CD14-positive monocyte (primary cell): Measurements from ENCODE around the gene CD46. TPM values are rescaled to one million over a fixed set of nuclear protein-coding genes. Genes with fewer than 3 reads are reported as not detected.

ENCODE experiments used
- DNase-seq, 3 donors: peaks; one replicate each; pipeline ENCODE4 v3.0.0-alpha.2; 2011 to 2022
- H2AFZ ChIP-seq: 2 replicates; pipeline ENCODE4 v1.6.0; 2012; ENCODE audit warnings: mild to moderate bottlenecking, low read depth, low read length, inconsistent platforms; ENCODE audit not compliant: insufficient read depth, poor library complexity, severe bottlenecking
- H3K27ac ChIP-seq, 2 donors: 1 replicate in 1 of 2; 2 replicates in 1 of 2; pipeline ENCODE4 v1.5.1; 2012 to 2013; ENCODE audit warnings: low read length in 2 of 2, control low read depth in 1 of 2, inconsistent platforms in 1 of 2, low read depth in 1 of 2, mild to moderate bottlenecking in 1 of 2
- H3K27me3 ChIP-seq, 2 donors: one replicate each; pipeline versions ENCODE4 v1.6.0 to v1.6.1; 2011 to 2013; ENCODE audit warnings: low read length in 2 of 2; ENCODE audit not compliant: control insufficient read depth in 2 of 2, insufficient read depth in 2 of 2
- H3K36me3 ChIP-seq, 2 donors: replicated peaks in 1 of 2; 1 replicate in 1 of 2; 2 replicates in 1 of 2; pipeline versions ENCODE4 v1.5.1 to v1.6.1; 2012 to 2013; ENCODE audit warnings: low read length in 2 of 2, control low read depth in 1 of 2, inconsistent platforms in 1 of 2, mild to moderate bottlenecking in 1 of 2; ENCODE audit not compliant: insufficient read depth in 2 of 2, control insufficient read depth in 1 of 2
- H3K4me1 ChIP-seq, 2 donors: 1 replicate in 1 of 2; 2 replicates in 1 of 2; pipeline versions ENCODE4 v1.5.1 to v1.6.1; 2012 to 2013; ENCODE audit warnings: low read length in 2 of 2, control low read depth in 1 of 2, inconsistent platforms in 1 of 2, mild to moderate bottlenecking in 1 of 2, moderate library complexity in 1 of 2; ENCODE audit not compliant: insufficient read depth in 2 of 2, control insufficient read depth in 1 of 2
- H3K4me2 ChIP-seq: replicated peaks from 2 replicates; pipeline ENCODE3; 2012; ENCODE audit warnings: low read length, moderate library complexity, mild to moderate bottlenecking; ENCODE audit not compliant: poor library complexity, severe bottlenecking; ENCODE audit errors: extremely low read depth
- H3K4me3 ChIP-seq, 3 experiments: fragments of 200-600 bp in 1 of 3; sonication (generic) in 1 of 3; replicated peaks in 1 of 3; 1 replicate in 2 of 3; 2 replicates in 1 of 3; pipeline ENCODE4 v1.5.1; 2011 to 2013; ENCODE audit warnings: low read length in 3 of 3, mild to moderate bottlenecking in 3 of 3, control low read depth in 2 of 3, low read depth in 2 of 3, inconsistent platforms in 1 of 3, moderate library complexity in 1 of 3
- H3K79me2 ChIP-seq: 2 replicates; pipeline ENCODE4 v1.6.0; 2012; ENCODE audit warnings: mild to moderate bottlenecking, control low read depth, inconsistent platforms, low read length, moderate library complexity; ENCODE audit not compliant: insufficient read depth
- H3K9ac ChIP-seq: 2 replicates; pipeline ENCODE4 v1.6.0; 2017; ENCODE audit warnings: low read length, mild to moderate bottlenecking; ENCODE audit not compliant: insufficient read depth, poor library complexity, severe bottlenecking
- H3K9me3 ChIP-seq, 2 donors: replicated peaks in 1 of 2; 1 replicate in 1 of 2; 2 replicates in 1 of 2; pipeline versions ENCODE4 v1.5.1 to v1.6.1; 2012 to 2013; ENCODE audit warnings: low read length in 2 of 2, control low read depth in 1 of 2; ENCODE audit not compliant: control insufficient read depth in 1 of 2, insufficient read depth in 1 of 2
- H4K20me1 ChIP-seq: 2 replicates; pipeline ENCODE4 v1.6.0; 2012; ENCODE audit warnings: mild to moderate bottlenecking, low read length, control low read depth, moderate library complexity; ENCODE audit not compliant: insufficient read depth
- H3K27ac Mint-ChIP-seq, 7 donors: one replicate each; pipeline ENCODE4 v1.8.0; 2020; ENCODE audit warnings: mild to moderate bottlenecking in 7 of 7, mixed read lengths in 7 of 7, moderate library complexity in 6 of 7, inconsistent platforms in 2 of 7
- H3K27me3 Mint-ChIP-seq, 3 donors: one replicate each; pipeline ENCODE4 v1.8.0; 2021 to 2022; ENCODE audit warnings: low read depth in 3 of 3, mild to moderate bottlenecking in 3 of 3, mixed read lengths in 3 of 3, moderate library complexity in 3 of 3, inconsistent platforms in 1 of 3
- H3K36me3 Mint-ChIP-seq, 2 donors: one replicate each; pipeline ENCODE4 v1.8.0; 2020; ENCODE audit warnings: mixed read lengths in 2 of 2, inconsistent platforms in 1 of 2, mild to moderate bottlenecking in 1 of 2
- H3K4me1 Mint-ChIP-seq: one replicate; pipeline ENCODE4 v1.8.0; 2020; ENCODE audit warnings: mild to moderate bottlenecking, mixed read lengths
- H3K4me3 Mint-ChIP-seq, 2 donors: one replicate each; pipeline ENCODE4 v1.8.0; 2020; ENCODE audit warnings: mild to moderate bottlenecking in 2 of 2, mixed read lengths in 2 of 2, moderate library complexity in 1 of 2
- H3K9me3 Mint-ChIP-seq, 7 donors: one replicate each; pipeline ENCODE4 v1.8.0; 2020 to 2022; ENCODE audit warnings: mixed read lengths in 7 of 7, mild to moderate bottlenecking in 6 of 7, moderate library complexity in 6 of 7, inconsistent platforms in 2 of 7
- WGBS: methylation state at CpG from one replicate; pipeline ENCODE4 v1.1.5; 2013; ENCODE audit warnings: missing lambda C conversion rate; ENCODE audit not compliant: insufficient coverage; 5-methylcytosine and 5-hydroxymethylcytosine counted together
- intact Hi-C, 2 donors: fragments of 100-400 bp; cut with micrococcal nuclease; formaldehyde crosslinking; loops; one replicate each; pipeline versions ENCODE4 v1.15.0 to v1.15.1; 2023
- polyA plus RNA-seq, 3 donors: library from polyadenylated mRNA; depleted of rRNA in 1 of 3; unstranded in 2 of 3; stranded (reverse) in 1 of 3; fragments of 300-500 nt in 2 of 3; fragments of >200 nt in 1 of 3; fragmentation: Illumina TruSeq in 2 of 3; gene quantifications; 1 replicate in 2 of 3; 2 replicates in 1 of 3; pipeline ENCODE4 v1.2.3, GENCODE V29; 2012 to 2021
- TF ChIP-seq, protein P1 (sequence below): fragments of 200-600 bp; IDR thresholded peaks from one replicate; pipeline ENCODE4 v1.8.0; 2022; ENCODE audit warnings: antibody characterized with exemption, mild to moderate bottlenecking

CD46 gene
- polyA plus RNA-seq, 3 donors, result 139 to 259 (median 210) TPM

DNA sequence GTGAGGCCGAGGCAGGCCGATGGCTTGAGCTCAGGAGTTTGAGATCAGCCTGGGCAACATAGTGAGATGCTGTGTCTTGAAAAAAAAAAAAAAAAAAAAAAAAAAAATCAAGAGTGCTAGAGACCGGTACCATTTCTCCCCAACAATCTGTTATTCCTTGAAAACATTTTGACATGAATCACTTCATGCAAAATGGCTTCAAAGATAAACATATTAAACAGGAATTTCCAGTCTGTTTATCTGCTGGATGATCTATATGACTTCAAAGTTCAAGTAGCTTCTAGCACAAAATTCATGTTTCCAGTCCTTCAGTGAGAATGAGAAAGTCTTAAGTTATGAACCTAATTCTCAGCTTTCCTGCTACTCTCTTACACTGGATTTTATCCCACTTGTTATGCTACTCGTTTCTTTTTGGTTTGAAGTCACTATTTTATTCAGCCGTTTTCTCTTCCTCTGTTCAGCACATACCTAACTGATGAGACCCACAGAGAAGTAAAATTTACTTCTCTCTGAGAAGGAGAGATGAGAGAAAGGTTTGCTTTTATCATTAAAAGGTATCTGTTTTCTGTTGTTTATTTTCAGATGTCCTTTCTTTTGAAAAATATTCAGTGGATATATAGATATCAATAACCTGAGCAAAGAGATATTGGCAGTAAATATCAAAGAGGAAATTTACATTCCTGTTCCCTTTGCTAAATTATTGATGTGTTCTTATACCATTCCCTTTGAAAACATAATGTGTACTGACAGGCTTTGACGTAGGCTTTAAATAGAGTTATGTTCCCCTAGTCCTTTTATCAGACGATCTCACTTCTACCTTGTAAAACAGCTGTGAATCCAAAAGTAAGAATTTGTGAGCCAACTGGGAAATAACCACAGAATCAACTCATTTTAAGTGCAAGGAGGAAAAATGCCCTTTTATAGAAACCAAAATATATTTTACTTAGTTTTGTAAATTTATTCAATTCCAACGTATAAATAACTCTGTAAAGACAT lies 38.2 kb downstream of the CD46 start:
- Histone ChIP-seq H3K4me3 (no peak overlapping the region), H3K36me3 (peaks cover 65 to 96% of the 10 kb centered on the region in 2 donors), H3K9ac (no peak overlapping the region), H3K4me2 (no peak overlapping the region), H2AFZ (no peak overlapping the region), H3K27me3 (no peaks in the 10 kb centered on the region), H3K4me1 (no peaks in the 10 kb centered on the region), H4K20me1 (no peaks in the 10 kb centered on the region), H3K27ac (no peak overlapping the region), H3K9me3 (no peaks in the 10 kb centered on the region), H3K79me2 (no peaks in the 10 kb centered on the region)
- intact Hi-C loops, result loop anchor here in 1 of 2 donors (10.0 kb wide), 1 partner anchor 175 kb away; no protein-coding TSS in a partner anchor
- no peak for DNase-seq
- H3K4me1 Mint-ChIP-seq, result no peaks in the 10 kb centered on the region
- WGBS, result 100% methylated on average over 1 of the region's 8 CpGs
- TF ChIP-seq, protein P1, sequence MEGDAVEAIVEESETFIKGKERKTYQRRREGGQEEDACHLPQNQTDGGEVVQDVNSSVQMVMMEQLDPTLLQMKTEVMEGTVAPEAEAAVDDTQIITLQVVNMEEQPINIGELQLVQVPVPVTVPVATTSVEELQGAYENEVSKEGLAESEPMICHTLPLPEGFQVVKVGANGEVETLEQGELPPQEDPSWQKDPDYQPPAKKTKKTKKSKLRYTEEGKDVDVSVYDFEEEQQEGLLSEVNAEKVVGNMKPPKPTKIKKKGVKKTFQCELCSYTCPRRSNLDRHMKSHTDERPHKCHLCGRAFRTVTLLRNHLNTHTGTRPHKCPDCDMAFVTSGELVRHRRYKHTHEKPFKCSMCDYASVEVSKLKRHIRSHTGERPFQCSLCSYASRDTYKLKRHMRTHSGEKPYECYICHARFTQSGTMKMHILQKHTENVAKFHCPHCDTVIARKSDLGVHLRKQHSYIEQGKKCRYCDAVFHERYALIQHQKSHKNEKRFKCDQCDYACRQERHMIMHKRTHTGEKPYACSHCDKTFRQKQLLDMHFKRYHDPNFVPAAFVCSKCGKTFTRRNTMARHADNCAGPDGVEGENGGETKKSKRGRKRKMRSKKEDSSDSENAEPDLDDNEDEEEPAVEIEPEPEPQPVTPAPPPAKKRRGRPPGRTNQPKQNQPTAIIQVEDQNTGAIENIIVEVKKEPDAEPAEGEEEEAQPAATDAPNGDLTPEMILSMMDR, result no peak
- H3K9me3 Mint-ChIP-seq, result peaks cover 0 to 2% (median 0%) of the 10 kb centered on the region in 7 donors
- no peak overlapping the region for H3K27ac Mint-ChIP-seq
- H3K27me3 Mint-ChIP-seq, result no peaks in the 10 kb centered on the region
- no peak overlapping the region for H3K4me3 Mint-ChIP-seq
- peaks cover 64 to 68% of the 10 kb centered on the region in 2 donors for H3K36me3 Mint-ChIP-seq

DNA sequence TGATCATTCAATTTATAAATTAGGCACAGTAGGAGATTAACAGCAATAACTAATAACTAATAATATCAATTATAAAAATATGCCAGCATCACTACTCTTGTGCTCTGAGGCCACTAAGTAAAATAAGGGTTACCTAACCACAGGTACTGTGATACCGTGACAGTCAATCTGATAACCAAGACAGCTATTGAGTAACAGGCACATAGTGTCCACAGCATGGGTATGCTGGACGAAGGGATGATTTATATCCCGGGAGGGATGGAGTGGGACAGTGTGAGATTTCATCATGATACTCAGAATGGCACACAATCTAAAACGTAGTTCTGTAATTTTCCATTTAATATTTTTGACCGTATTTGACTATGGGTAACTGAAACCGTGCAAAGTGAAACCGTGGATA lies 39.4 kb downstream of the CD46 start:
- H4K20me1 ChIP-seq, result no peaks in the 10 kb centered on the region

More for the DNA sequence above, 39.4 kb downstream of the CD46 start:
- Histone ChIP-seq H3K79me2 (no peaks in the 10 kb centered on the region), H3K36me3 (peaks cover 55 to 95% of the 10 kb centered on the region in 2 donors), H3K27ac (no peak overlapping the region), H3K4me3 (no peak overlapping the region), H3K27me3 (no peaks in the 10 kb centered on the region), H2AFZ (no peak overlapping the region), H3K4me2 (no peak overlapping the region), H3K9me3 (no peaks in the 10 kb centered on the region), H3K9ac (no peak overlapping the region), H3K4me1 (no peaks in the 10 kb centered on the region)
- Mint-ChIP-seq H3K4me1 (no peaks in the 10 kb centered on the region), H3K9me3 (peaks cover 0 to 2% (median 0%) of the 10 kb centered on the region in 7 donors), H3K27me3 (no peaks in the 10 kb centered on the region), H3K4me3 (no peak overlapping the region), H3K27ac (no peak overlapping the region), H3K36me3 (peaks cover 63 to 64% of the 10 kb centered on the region in 2 donors)
- intact Hi-C loops, result loop anchor here in 1 of 2 donors (10.0 kb wide), 1 partner anchor 174 kb away; no protein-coding TSS in a partner anchor
- 90% methylated on average over 2 of the region's 7 CpGs for WGBS
- TF ChIP-seq, protein P1, result no peak
- DNase-seq, result no peak
